NCI-H460 (cell line): ENCODE measurements around the gene KCNT1. TPM values are rescaled to one million over a fixed set of nuclear protein-coding genes. Genes with fewer than 3 reads are reported as not detected.
"Not testable (repeated sequence)": the region's sequence is repeated elsewhere in the genome, so short reads cannot be mapped to it uniquely, and the experiment has no call there.

Experiments used
- DNase-seq: peaks from one replicate; pipeline ENCODE4 v3.0.0-alpha.2; 2016; ENCODE audit warnings: low read depth; ENCODE audit errors: extremely low read depth
- total RNA-seq: library from RNA; depleted of rRNA; stranded (reverse); fragments of >200 nt; shearing (Covaris generic); gene quantifications from 2 replicates; pipeline ENCODE4 v1.2.3, GENCODE V29; 2014

KCNT1 gene
- total RNA-seq, 1 experiment from 2014 or later: not detected

- no peak for DNase-seq
Measured at GRCh38 chr9:135671591-135672041, 30.4 kb upstream of the KCNT1 start.

- DNase-seq: not testable (repeated sequence)
Measured at GRCh38 chr9:135672786-135673185, 29.2 kb upstream of the KCNT1 start.

- DNase-seq: no peak
Measured at GRCh38 chr9:135673941-135674340, 28.0 kb upstream of the KCNT1 start.

- no peak for DNase-seq
Measured at GRCh38 chr9:135674977-135675376, 27.0 kb upstream of the KCNT1 start.

- DNase-seq: no peak
Measured at GRCh38 chr9:135676891-135677290, 25.1 kb upstream of the KCNT1 start.

GRCh38 chr9:135677641-135678168, 24.3 kb upstream of the KCNT1 start:
- no peak for DNase-seq

GRCh38 chr9:135678236-135679017, 23.6 kb upstream of the KCNT1 start:
- DNase-seq: no peak

GRCh38 chr9:135680056-135680455, 21.9 kb upstream of the KCNT1 start:
- no peak for DNase-seq

GRCh38 chr9:135681161-135681560, 20.8 kb upstream of the KCNT1 start:
- DNase-seq: no peak

- no peak for DNase-seq
Measured at GRCh38 chr9:135683401-135684034, 18.5 kb upstream of the KCNT1 start.

GRCh38 chr9:135684691-135685090, 17.3 kb upstream of the KCNT1 start:
- no peak for DNase-seq

- DNase-seq: no peak
Measured at GRCh38 chr9:135687216-135687615, 14.8 kb upstream of the KCNT1 start.

GRCh38 chr9:135689011-135689410, 13.0 kb upstream of the KCNT1 start:
- DNase-seq: no peak

- no peak for DNase-seq
Measured at GRCh38 chr9:135690836-135691570, 11.0 kb upstream of the KCNT1 start.

- DNase-seq: no peak
Measured at GRCh38 chr9:135692410-135692809, 9.6 kb upstream of the KCNT1 start.

GRCh38 chr9:135693265-135693664, 8.7 kb upstream of the KCNT1 start:
- no peak for DNase-seq

GRCh38 chr9:135693771-135694170, 8.2 kb upstream of the KCNT1 start:
- no peak for DNase-seq

GRCh38 chr9:135694414-135694813, 7.6 kb upstream of the KCNT1 start:
- no peak for DNase-seq

GRCh38 chr9:135695036-135695435, 6.9 kb upstream of the KCNT1 start:
- DNase-seq: no peak

GRCh38 chr9:135695642-135696041, 6.3 kb upstream of the KCNT1 start:
- no peak for DNase-seq

GRCh38 chr9:135696446-135696845, 5.5 kb upstream of the KCNT1 start:
- DNase-seq: no peak
